T-helper 9 cell (primary cell): ENCODE results near the gene MAEA.
"Not testable (repeated sequence)": the region's sequence is repeated elsewhere in the genome, so short reads cannot be mapped to it uniquely, and the experiment has no call there.

ENCODE experiments used
- DNase-seq: peaks from one replicate; pipeline ENCODE4 v3.0.0-alpha.2; 2020

Gene MAEA

DNA sequence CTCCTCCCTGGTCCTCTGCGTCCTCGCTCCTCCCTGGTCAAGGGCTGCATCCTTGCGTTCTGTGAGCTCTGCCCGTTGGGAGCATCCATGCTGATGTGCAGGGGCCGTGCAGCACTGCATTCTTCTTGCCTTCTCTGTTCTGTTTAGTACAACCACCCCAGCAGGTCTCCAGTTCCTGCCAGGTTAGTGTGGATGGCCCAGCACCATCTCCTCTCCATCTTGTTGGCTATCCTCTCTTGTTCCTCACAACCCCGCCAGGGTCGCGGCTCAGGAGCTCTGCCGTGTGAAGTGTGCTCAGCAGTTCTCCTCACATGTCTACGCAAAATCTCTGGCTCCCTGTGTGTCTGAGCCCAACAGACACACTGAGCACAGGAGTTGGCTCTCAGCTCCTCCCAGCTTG, 10.4 kb upstream of the MAEA start:
- DNase-seq: no peak

DNA sequence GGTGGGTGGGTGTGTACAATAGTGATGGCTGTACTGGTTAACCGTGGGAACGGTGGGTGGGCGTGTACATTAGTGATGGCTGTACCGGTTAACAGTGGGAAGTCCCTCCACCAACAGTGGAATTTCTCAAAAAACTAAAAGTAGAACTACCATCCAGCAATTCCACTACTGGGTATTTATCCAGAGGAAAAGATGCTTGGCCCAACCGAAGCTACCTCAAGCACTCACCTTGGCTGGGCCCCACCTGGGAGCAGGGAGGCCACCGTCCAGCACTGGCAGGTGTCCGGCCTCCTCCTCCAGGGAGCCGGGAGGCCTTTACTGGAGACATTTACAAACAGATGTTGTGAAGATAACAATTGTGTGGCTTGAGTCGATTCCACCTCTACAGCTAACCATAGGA, 6.0 kb upstream of the MAEA start:
- no peak for DNase-seq

DNA sequence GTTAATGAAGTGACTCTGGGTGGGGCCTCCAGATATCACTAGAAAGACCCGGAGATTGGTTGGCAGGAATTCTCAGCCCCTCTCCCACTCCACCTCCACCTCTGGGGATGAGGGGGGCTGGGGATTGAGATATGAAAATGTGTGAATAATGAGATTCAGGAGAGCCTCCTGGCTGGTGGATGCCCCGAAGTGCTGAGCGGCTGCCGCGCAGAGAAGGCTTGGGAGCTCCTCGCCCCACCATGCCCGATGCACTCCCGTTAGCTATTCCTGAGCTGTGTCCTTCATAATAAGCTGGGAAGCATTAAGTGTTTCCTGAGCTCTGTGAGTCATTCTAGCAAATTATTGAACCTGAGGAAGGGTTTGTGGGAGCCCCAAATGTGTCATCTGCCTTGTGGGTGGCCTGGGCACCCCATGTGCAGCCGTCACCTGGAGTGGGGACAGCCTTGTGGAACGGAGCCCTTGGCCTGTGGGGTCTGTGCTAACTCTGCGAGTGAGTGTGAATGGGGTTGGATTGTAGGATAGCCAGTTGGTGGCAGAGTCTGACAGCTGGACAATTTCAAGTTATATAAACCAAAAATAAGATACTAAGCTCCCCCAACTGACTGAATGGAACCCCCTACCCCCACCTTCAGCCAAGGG, 4.4 kb upstream of the MAEA start:
- no peak for DNase-seq

DNA sequence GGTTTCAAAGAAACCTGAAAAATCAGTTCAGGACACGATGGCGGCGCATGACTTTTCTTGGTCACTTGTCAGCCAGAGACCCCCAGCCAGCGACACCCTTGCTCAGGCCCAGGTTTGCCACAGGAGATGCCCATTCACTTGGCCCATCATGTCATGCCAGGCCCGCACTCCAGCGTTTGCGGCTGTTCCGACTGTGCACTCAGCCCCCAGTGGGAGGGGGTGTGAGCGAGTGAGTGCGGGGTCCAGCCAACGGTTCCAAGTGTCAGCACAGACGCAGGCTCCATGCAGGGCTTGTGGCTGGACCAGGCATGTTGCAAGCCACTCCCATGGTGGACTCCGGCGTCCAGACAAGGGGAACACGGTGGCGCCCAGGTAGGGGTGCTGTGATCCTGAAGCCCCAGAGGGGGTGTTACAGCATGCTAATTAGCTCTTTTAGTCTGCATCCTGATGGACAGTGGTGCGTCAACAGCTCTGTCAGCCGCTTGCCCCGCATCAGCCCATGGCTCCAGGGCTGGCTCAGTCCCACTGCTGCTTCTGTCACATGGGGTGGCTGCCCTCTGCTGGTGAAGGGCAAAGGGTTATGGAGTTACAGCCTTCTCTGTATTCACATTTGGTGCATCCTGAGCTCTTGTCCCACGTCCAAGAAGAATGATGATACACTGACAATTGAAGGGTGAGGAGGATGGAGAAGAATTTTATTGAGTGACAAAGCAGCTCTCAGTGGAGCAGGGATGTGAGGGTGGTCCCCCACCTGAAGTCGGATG, 3.7 kb upstream of the MAEA start:
- peak; percentile 26 for DNase-seq

DNA sequence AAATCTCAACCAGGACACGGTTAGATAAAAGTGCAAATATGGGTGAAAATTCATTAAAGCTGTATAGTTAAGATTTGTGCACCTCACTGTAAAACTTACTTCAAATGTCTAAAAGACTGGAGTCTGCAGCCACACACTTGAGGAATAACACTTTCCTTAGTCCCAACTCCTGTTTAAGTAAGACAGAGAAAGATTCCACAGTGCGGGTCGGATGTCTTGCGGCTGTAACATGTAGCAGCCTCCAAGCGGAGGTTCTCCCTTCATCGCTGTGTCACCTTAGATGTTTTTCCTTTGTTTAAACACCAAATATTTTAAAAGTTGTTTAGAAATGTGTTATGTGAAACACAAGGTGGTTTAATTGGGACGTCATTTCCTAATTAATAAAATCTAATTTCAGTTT, 905 bp upstream of the MAEA start:
- DNase-seq: no peak

DNA sequence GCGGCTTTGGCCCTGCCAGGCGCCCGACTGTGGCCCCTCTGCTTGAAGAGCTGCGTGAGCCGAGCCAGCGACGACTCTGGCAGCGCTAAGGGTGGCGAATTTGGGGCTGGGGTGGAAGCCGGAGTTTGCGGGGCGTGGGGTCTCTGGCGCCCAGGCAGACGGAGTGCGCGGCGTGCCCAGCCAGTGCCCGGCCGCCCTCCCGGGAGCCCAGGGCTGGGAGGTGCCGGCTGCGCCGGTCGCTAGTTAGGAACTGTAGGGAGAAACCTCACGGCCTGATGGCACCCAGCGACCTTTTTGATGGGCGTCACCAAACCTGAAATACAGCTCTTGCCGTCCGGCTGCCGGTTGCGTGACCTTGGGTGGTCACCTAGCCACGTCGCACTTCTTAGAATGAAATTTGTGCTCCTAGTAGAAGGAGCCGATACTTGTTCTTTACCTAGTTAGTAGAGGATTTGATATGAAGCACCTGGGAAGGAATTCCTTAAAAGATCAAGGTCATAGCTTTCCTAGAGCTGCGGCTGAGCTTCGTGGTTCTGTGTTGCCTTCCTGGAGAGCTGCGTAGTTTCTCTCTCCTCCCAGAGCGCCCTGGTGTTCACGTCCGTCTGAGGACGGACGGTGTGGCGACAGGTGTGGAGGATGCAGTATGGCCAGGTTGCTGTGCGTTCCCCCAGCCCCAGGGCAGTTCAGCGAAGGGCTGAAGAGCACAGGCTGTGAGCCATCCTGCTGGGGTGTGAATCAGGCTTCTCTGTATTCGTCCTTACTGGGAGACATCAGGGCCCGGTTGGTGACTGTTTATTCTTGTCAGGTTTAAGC, 680 bp downstream of the MAEA start:
- DNase-seq: no peak

DNA sequence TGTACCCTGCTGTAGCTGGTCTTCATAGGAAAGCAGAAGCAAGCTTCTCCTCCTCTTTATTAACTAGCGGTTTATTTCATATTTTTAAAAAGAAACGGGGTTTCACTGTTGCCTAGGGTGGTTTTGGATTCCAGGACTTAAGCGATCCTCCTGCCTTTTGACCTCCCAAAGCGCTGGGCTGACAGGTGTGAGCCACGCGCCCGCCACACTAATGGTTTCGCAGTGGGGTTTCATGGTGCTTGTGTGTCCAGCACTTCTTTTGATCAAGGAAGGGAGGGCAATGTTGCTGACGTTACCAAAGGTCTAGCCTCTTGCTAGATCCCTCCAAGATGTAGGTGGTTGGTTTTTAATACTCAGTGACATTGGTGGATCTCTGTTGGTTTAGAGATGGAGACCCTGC, 1.4 kb downstream of the MAEA start:
- DNase-seq: no peak

DNA sequence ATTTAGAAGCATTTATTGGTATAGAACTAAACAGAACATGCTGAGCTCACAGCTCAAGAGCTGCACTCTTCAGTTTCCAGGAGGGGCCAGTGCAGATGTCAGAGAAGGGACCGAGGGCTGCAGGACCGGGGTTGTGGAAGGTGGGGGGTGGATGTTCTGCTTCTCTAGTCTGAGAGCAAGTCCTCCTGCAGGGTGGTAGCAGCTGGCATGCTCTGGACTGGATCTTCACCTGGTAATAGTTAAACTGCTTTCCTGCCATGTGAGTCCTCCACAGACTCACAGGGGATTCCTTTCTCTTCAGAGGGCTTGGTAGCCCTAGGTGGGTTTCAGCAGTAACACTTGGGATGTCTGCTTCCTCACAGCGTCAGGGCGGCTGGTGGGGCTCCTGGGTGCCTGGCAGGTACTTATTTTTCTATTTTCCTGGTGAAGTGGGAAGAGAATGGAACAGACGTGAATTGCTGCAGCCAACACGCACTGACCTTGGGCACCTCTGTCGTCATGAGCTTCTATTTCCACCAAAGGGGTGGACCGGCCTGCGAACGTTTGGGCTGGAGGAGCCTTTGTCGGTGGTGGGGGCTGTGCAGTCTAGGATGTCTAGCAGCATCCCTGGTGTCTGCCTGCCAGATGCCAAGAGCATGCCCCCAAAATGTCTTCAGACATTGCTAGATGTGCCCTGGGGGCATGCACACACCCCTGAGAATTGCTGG, 2.5 kb downstream of the MAEA start:
- DNase-seq: no peak

DNA sequence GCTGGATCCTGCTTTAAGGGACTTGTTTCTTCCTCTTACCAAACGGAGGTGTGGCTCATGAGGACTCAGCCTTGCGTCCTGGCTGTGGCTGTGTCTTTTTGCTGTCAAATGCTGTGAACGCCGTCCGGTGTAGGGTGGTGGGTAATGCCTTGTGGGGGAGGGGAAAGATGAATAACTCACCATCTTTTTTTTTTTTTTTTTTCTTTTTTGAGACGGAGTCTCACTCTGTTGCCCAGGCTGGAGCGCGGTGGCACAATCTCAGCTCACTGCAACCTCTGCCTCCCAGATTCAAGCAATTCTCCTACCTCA, 3.0 kb downstream of the MAEA start:
- not testable (repeated sequence) for DNase-seq

DNA sequence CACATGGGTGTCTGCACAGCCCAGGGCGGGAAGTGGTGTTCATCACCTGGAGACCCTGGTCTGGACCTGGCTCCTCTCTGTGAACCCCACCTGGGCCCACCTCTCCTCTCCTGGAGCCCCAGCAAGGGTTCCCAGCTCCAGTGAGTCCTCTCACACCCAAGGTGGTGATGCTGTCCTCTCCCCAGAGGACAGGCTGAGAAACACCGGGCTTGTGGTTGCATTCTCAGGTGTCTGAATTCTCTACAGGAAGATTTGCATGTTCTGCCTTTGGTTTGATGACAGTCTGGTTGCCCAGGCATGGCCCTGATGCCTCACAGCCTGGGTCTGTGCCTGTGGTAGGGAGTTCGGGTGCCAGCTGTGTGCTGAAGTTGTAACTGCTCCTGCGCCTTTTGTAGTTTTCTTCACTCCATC, 3.8 kb downstream of the MAEA start:
- DNase-seq: no peak

DNA sequence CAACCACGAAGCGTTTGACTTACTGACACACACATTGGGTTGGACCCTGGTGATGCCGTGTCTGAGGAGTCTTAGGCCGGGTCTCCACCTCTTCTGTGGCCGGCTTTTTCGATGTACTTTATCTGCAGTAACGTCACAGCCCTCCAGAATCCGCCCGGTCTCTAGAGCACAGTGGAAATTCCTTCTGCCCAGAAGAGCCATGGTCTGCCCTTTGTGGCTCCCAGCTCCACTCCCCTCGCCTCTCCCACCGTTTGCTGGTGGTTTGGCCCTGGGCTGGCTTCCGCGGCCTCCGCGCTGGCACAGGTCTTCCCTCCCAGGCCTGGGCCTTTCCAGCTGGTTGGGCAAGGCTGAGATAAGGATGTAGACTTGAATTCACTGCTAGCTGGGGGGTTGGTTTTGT, 4.3 kb downstream of the MAEA start:
- no peak for DNase-seq

DNA sequence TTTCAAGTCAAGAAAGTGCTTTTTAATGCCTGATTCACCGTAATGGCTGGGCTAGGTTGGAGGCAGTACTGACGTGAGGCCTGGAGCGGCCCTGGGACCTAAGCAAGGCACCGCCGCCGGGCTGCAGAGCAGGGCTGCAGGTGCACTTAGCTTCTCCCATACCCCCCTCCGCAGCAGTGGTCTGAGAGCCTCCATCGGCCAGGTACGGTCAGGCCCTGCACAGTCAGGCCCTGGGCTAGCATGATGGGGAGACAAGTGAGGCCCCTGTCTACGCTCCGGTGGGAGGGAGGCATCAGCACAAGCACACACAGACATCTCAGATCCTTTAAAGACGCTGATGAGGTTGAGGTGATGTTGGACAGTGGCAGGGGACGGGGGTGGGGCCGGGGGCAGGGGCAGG, 4.7 kb downstream of the MAEA start:
- no peak for DNase-seq

DNA sequence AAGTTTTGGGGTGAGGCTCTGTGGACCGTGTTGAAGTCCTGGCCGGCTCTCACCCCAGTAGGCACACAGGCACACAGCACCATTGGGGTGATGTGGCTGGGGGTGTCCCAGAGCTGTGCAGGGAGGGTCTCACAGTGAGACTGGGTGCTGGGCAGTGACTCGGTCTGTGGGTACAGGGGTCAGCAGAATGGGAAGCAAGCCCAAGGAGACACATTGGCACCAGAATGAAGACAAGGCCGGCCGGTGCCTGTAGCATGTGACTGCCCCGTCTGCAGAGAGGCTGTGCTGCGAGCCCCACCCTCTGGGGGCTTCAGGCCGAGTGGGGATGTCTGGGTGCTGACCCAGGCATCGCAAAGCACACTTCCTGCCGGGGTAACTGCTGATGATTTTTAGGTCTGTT, 5.2 kb downstream of the MAEA start:
- DNase-seq: no peak

DNA sequence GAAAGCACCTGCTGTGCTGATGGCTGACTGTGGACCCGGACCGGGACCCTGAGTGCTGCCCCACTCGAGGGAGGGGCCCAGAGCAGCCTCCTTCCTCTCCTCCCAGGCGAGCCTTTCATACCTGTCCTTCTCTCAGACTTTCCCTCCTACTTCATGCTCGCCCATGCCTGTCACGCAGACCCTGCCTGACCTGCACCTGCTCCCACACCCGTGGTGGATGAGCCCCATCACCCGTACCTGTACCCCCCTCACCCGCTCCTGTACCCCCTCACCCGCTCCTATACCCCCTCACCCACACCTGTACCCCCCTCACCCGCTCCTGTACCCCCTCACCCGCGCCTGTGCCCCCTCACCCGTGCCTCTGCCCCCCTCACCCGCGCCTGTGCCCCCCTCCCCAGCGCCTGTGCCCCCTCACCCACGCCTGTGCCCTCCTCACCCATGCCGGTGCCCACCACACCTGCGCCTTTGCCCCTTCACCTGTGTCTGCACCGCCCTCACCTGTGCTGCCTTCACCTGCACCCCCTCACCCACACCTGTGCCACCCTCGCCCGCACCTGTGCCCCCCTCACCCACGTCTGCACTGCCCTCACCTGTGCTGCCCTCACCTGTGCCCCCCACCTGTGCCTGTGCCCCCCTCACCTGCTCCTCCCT, 5.8 kb downstream of the MAEA start:
- DNase-seq: no peak

DNA sequence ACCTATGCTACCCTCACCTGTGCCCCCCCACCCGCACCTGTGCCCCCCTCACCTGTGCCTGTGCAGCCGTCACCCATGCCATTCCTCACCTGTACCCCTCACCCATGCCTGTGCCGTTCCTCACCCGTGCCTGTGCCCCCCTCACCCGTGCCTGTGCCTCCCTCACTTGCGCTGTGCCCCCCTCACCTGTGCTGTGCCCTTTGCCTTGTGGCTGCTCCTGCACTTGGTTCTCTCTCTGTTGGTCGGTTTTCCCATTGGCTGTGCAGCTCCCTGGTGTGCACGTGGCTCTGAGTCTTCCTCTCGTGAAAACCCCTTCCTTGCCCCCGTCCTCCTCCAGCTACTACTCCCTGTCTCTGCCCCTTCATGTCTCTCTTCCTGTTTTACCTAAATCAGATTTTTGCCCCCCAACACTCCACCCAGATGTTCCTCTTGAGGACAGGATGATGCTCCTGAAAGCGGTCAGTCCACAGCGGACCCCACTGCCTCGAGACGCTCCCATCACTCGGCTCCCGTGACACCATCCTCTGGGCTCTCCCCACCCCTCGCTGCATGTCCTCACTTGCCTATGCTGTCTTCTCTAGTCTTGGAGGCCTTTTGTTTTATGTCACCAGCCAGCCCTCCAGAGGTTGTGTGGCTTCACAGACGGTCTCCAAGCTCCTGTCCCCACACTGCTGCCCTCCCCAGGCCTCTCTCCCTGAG, 6.8 kb downstream of the MAEA start:
- DNase-seq: no peak

DNA sequence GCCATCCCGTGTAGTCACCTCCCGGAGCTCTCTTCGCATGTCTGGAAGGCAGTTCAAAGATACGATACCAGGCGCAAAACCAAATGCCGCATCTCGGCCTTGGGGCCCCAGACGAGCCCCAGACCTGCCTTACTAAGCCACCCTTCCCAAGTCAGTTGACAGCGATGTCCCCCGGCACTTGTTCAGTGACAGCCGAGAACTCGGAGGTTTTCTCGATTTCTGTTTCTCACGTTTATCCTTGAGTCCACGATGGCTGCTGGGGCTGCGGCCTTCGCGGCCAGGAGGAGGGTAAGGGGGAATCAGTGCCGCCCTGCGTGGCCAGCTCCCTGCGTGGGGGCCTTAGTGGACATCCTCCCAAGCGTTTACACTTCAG, 7.3 kb downstream of the MAEA start:
- no peak for DNase-seq

DNA sequence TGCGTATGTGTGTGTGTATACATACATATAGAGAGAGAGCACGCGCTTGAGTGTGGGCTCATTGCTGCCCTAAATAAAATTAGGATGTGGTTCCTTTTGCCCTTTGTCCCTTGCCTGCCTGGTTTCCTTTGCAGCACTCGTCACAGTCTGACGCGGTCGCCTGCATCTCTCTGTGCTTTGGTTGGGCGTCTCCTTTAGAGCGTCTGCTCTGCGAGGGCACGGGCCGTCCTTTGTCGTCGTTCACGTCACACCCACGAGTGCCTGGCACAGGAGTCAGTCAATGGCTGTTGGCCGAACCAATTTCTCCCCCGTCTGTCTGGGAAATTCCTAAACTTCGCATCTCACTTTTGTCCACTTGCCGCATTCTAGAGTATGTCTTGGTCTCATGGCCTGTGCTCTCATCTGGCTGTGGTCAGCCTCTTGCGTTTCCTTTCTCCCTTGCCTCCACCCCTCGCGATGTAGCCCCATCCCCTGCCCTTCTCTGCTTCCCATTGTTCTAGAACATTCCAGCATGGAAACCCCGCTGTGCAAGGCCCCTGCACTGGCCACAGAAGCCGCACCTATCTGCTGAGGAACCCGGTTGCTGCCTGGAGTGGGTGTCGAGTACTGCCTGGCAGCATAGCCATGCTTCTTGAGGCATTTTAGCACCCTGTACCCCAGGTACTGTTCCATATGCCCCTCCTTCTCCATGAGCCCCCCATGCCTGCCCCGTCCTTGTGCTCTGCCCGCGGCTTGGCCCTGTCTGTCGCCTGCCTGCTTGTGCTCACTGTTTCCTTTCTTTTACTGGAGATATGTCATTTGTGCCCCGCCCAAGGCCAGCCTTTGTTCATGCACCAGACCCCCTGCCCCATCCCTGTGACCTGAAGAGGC, 8.0 kb downstream of the MAEA start:
- DNase-seq: no peak

DNA sequence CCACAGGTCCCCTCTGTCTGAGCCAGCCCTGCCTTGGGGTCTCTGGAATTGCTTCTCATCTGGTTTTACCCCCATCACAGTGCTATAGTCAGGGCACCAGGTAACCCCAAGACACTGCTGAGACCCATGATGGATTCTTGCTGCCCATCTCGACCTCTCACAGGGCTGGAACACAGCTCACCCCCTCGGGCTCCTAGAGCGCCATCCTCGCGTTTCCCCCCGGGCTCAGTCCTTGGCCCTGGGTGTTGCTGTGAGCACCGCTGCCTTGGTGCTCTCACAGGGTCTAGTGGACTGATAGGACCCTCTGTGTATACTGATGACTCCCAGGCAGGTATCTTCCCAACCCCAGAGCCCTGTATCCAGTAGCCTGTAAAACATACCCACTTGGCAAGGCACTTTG, 8.8 kb downstream of the MAEA start:
- DNase-seq: no peak

DNA sequence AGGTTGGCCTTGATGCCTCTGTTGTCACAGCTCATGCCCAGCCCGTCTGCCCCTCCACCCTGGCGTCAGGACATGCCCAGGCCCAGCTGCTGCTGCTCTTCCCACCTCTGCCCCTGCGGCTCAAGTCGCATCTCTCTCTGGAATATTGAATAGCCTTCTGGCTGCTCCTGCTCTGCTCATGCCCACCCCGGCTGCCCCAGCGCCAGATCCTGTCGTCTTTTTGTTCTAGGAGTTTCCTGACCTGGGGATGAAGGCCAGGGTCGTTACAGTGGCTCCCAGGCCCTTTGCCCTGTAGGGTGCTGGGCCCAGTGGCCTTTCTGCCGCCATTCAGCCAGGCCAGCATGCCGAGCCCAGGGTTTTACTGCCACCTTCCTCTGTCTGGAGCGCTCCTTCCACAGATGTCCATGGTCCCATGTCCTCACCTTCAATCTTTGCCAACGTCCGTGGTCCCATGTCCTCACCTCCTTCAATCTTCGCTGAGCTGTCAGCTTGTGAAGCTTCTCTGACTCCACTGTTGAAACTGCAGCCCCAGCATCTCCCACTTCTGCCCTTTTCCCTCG, 9.7 kb downstream of the MAEA start:
- DNase-seq: no peak

DNA sequence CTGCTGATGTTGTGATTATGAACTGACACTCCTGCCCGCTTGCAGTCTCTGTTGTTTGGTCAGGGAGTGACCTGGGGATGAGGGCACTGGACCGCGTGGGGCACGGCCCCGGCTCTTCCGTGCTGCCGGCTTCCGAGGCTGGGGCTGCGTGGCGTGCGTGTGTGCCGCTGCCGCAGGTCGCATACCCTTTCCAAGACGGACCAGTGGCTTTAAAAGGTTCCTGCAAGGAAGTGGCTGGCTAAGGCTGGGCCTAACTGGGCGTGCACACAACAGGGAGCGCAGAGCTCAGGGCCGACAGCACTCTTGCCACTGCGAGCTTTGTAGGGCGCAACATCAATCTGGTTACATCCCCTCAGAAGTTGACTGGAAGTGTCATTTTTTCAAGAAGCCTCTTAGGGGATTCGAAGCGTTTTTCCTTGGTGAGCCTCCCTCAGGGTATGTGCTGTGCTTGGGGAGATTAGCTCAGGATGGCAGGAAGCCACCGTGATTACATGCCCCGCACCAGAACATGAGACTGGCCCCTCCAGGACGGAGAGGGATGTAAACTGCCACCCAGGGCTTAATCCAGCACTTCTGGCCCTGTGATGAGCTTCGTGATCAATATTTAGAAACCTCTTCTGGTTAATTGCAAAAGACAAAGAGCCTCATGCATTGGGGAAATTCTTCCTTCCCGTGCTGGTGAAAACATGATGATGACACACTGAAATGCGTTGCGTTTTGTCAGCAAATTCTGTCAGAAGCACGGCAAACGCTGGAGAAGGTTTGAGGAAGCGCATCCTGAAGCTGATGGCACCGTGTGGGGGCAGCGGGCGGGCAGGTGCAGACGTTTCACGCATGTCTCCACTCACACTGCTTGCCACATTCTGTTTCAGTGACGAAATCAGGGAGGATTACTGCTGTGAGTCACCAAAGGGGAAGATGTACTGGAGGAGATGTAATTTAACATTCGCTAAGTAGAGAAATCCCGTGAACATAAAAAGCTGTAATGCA, 11.1 kb downstream of the MAEA start:
- peak; percentile 32 for DNase-seq
